SU-DHL-6 (cell line): ENCODE measurements around the gene NTRK3.

Source experiments
- CTCF ChIP-seq: fragments of 200-600 bp; sonication (generic); IDR thresholded peaks from one replicate; pipeline ENCODE4 v1.5.1; 2017; ENCODE audit warnings: antibody characterized with exemption, mild to moderate bottlenecking, low read length, moderate library complexity; ENCODE audit not compliant: insufficient read depth, poor library complexity, severe bottlenecking
- EZH2phosphoT487 ChIP-seq: fragments of 200-600 bp; sonication (generic), shearing (Covaris generic); conservative IDR thresholded peaks from 2 replicates; pipeline ENCODE4 v1.6.1; 2018; ENCODE audit warnings: mild to moderate bottlenecking, antibody characterized with exemption, low read length, moderate library complexity, mixed read lengths

DNA sequence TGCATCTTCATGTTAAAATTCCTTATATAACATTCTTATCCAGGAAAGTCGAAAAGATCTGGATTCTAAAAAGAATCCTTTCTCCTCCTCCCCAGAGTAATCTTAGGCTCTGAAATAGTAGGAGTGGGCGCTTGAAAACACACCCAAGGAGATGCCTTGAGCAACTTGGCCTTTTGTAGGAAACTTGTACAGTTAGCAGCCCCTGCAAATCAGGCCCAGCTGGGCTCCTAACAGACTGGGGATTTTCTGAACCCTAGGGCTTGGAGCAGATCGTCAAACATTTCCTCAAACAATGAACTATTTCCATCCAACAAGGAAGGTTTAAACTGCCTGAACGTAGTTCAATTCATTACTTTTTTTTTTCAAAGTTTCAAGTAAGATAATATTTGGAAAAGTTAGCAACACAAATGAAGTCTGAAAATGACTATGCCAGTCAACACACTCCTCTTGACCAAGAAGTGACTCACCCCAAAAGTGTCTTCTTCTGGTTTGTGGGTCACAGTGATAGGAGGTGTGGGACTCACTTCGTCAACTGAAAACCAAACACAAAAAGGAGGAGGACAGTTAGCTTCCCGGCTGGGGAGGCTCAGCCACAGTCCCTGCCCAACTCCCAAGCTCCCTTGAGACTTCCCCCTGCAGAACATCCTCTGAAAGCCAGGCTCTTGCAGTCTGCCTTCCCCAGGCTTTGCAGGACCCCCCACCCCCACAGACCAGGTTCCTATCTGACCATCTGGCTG lies 129.7 kb downstream of the NTRK3 start:
- TF ChIP-seq CTCF (no peak), EZH2phosphoT487 (no peak)
